Measurements from ENCODE around the gene STRN4. TPM values are rescaled to one million over a fixed set of nuclear protein-coding genes. Genes with fewer than 3 reads are reported as not detected.

STRN4 gene
- total RNA-seq, 1 donor from 2014 or later = 116 TPM

DNA sequence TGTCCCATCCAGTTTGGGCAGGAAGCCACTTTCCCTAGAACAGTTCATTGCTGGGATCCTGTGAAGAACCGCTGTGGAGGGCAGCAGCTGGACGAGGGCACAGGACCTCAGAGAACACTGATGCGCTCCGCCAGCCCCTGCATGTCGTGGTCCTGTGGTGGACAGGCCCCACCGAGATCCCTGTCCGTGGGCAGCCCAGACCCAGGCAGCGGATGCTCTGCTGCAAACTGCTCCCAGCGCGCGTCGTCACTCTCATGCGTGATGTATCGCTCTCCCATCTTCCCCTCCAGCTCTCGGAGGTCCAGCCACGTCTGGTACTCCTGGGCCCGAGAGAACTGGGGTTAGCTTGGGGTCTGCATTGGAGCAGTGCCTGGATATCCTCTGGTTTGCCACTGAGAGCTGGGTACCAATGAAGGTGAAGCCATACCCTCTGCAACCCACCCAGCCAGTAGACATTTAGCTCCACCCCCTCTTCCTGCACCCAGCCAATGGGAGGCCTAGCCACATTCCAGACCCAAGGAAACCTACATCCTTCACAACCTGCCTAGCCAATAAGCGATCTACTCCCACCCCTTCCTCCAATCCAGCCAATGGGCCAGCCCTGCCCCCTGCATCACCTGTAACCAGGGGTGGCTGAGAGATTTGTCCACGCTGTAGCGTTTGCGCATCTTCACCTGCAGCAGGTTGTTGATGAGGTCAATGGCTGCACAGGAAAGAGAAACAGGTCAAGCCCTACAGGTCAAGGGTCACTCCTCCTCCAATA lies 71.7 kb downstream of the STRN4 start:
- Mint-ChIP-seq H3K4me3 (no peak overlapping the region), H3K4me1 (ENCODE audit: low read depth) (peaks cover 11% of the 10 kb centered on the region), H3K27me3 (ENCODE audit: insufficient read depth) (no peaks in the 10 kb centered on the region), H3K36me3 (ENCODE audit: low read depth) (peaks cover 54% of the 10 kb centered on the region), H3K9me3 (no peaks in the 10 kb centered on the region), H3K27ac (no peak overlapping the region)
- intact Hi-C loops (cut with micrococcal nuclease) = no loop called here
- DNase-seq (ENCODE audit: low spot score) = no peak

DNA sequence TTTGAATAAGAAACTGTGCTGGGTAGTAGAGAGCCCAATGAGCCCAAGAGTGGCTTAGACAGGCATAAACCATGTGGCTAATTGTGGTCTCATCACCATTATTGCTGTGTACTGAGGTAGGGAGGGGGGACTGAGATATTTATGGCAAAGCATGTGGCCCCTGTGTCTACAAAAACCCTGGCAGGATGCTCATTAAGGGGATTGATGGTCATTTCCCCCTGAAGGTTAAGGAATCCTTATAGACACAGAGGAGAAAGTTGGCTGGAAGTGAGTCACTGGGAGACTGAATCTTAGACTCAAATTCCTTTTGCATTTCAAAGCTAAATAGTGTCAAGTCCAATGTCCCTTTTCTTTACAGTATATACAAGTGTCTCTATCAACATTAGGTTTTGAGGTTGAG lies 75.4 kb downstream of the STRN4 start:
- Mint-ChIP-seq H3K4me3 (no peak overlapping the region), H3K27ac (no peak overlapping the region), H3K9me3 (no peaks in the 10 kb centered on the region), H3K4me1 (ENCODE audit: low read depth) (no peaks in the 10 kb centered on the region), H3K27me3 (ENCODE audit: insufficient read depth) (no peaks in the 10 kb centered on the region), H3K36me3 (ENCODE audit: low read depth) (peaks cover 34% of the 10 kb centered on the region)
- no peak for DNase-seq (ENCODE audit: low spot score)
- intact Hi-C loops (cut with micrococcal nuclease) = no loop called here

Other genes with a start within 250 kb of the STRN4 start
- gene CALM3, start 145.1 kb downstream of the STRN4 start, total RNA-seq = 568 and 578 TPM in 2 replicates
- gene PTGIR, start 121.4 kb downstream of the STRN4 start, total RNA-seq = 217 and 218 TPM in 2 replicates
- 17.8 and 18.6 TPM in 2 replicates for gene GNG8, start 110.2 kb downstream of the STRN4 start, total RNA-seq
- gene DACT3, start 85.3 kb downstream of the STRN4 start, total RNA-seq = 4.3 and 5.7 TPM in 2 replicates
- gene PRKD2, start 29.3 kb downstream of the STRN4 start, total RNA-seq = 88.6 and 92.9 TPM in 2 replicates
- 25.1 and 26.6 TPM in 2 replicates for gene FKRP, start 393 bp downstream of the STRN4 start, total RNA-seq
- 264 and 267 TPM in 2 replicates for gene SLC1A5, start 42.1 kb upstream of the STRN4 start, total RNA-seq
- gene AP2S1, start 104.4 kb upstream of the STRN4 start, total RNA-seq = 96.4 and 98.1 TPM in 2 replicates
- 22.4 and 22.6 TPM in 2 replicates for gene ARHGAP35, start 114.5 kb upstream of the STRN4 start, total RNA-seq

All from activated T-helper 1 cell treated with anti-CD3 and anti-CD28 coated beads, Interleukin-12 subunit alpha, Interleukin-12 subunit beta, Interleukin-2, Interleukin-4 antibody, amounts not matched to agents 30 ng/mL and 10 ng/mL and 1 ng/mL, durations not matched to agents 14 hours and 24 hours and 36 hours (primary cell).